Activated CD4-positive, alpha-beta T cell treated with anti-CD3 and anti-CD28 coated beads for 36 hours (primary cell): Measurements from ENCODE around the gene COQ8B. TPM values are rescaled to one million over a fixed set of nuclear protein-coding genes. Genes with fewer than 3 reads are reported as not detected.
A peak's percentile ranks its signal among the peaks of the same experiment; 100 is the strongest.

Source experiments
- ATAC-seq: fragments of 200-7000 bp; cut with Tn5 transposase; one replicate; pipeline ENCODE4 v1.10.0; 2021; ENCODE audit warnings: mild to moderate bottlenecking, moderate library complexity
- CTCF ChIA-PET: fragments of 350-600 bp; sonication (Branson Sonifier 250); formaldehyde crosslinking; loops from one replicate; lab custom pipeline; 2021; ENCODE audit warnings: antibody characterized with exemption; lab: Charles Lee
- POLR2A ChIA-PET: fragments of 350-600 bp; sonication (Branson Sonifier 250); formaldehyde crosslinking; loops from one replicate; lab custom pipeline; 2021; ENCODE audit warnings: antibody characterized with exemption, inconsistent platforms; lab: Charles Lee
- DNase-seq: peaks from one replicate; pipeline ENCODE4 v3.0.0-alpha.2; 2020
- H3K27ac Mint-ChIP-seq: one replicate; pipeline ENCODE4 v1.8.0; 2021; ENCODE audit warnings: mixed read lengths
- H3K27me3 Mint-ChIP-seq: one replicate; pipeline ENCODE4 v1.8.0; 2021; ENCODE audit warnings: mixed read lengths
- H3K36me3 Mint-ChIP-seq: one replicate; pipeline ENCODE4 v1.8.0; 2021; ENCODE audit warnings: low read depth, mixed read lengths
- H3K4me1 Mint-ChIP-seq: one replicate; pipeline ENCODE4 v1.8.0; 2021; ENCODE audit warnings: mixed read lengths
- H3K4me3 Mint-ChIP-seq: one replicate; pipeline ENCODE4 v1.8.0; 2021; ENCODE audit warnings: mild to moderate bottlenecking, moderate library complexity, mixed read lengths
- H3K9me3 Mint-ChIP-seq: one replicate; pipeline ENCODE4 v1.8.0; 2021; ENCODE audit warnings: low read depth, mixed read lengths
- intact Hi-C, 2 experiments: fragments of 100-400 bp; cut with DNase I in 1 of 2; cut with micrococcal nuclease in 1 of 2; formaldehyde crosslinking; loops; one replicate each; pipeline versions ENCODE4 v1.14.2 to v1.15.1; 2022 to 2024; cut with DNase I, micrococcal nuclease
- total RNA-seq, 2 experiments: library from RNA; stranded (reverse); gene quantifications; one replicate each; pipeline ENCODE4 v1.2.3, GENCODE V29; 2021

COQ8B gene
- total RNA-seq, 2 experiments from 2014 or later = 21.2 to 29.9 TPM

DNA sequence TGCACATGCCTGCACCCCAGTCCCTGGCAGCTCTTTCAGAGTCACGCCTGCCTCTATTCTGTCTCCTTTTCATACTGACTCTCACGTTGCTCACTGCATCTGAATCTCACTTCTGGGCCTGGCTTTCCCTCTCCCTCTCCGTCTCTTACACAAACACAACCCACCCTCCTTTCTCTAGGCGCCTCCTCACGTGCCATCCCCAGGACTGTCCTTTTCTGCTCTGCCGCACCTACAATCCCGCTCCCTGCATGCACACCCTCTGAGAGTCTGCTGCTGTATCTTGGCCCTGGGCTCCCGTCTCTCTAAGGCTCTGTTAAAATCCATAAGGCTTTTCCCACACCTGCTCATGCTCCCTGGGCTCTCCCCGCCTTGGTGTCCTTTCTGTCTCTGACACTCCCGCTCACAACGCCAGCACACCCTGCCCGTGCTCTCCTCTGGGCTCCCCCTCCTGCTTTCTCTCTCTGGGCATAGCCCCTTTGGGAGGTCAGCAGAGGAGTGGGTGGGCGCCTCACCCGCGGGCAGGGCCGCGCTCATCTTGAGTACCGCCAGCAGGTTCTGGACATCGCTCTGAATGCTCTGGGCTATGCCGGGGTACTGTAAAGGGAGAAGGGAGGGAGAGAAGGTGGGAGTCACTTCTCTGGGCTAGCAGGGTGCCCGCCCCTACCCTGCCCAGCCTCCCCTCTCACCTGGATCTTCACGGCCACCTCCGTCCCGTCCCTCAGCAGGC is 13.5 kb downstream of the COQ8B start:
- Mint-ChIP-seq H3K27ac (no peak overlapping the region), H3K36me3 (peaks cover 25% of the 10 kb centered on the region), H3K4me1 (no peaks in the 10 kb centered on the region), H3K9me3 (no peaks in the 10 kb centered on the region), H3K27me3 (no peaks in the 10 kb centered on the region), H3K4me3 (no peak overlapping the region)
- no peak for DNase-seq
- CTCF ChIA-PET = interaction anchor here (0.7 to 1.0 kb wide), 2 partner anchors 39 to 116 kb away, joined by 3 to 4 read pairs; no protein-coding TSS in a partner anchor
- intact Hi-C loops = no loop called here
- POLR2A ChIA-PET = no interaction called here
- no peak for ATAC-seq

GRCh38 chr19:40702337-40703012 is 14.2 kb downstream of the COQ8B start:
- H3K4me3 Mint-ChIP-seq = no peak overlapping the region
- H3K27ac Mint-ChIP-seq = no peak overlapping the region
- H3K27me3 Mint-ChIP-seq = no peaks in the 10 kb centered on the region
- no peaks in the 10 kb centered on the region for H3K4me1 Mint-ChIP-seq
- CTCF ChIA-PET = interaction anchor here (0.7 kb wide), 1 partner anchor 40 kb away, joined by 3 read pairs; no protein-coding TSS in a partner anchor
- H3K36me3 Mint-ChIP-seq = peaks cover 25% of the 10 kb centered on the region
- no peak for DNase-seq
- POLR2A ChIA-PET = no interaction called here
- no peak for ATAC-seq
- intact Hi-C loops = no loop called here
- no peaks in the 10 kb centered on the region for H3K9me3 Mint-ChIP-seq

GRCh38 chr19:40701758-40702157 is 14.9 kb downstream of the COQ8B start:
- POLR2A ChIA-PET = no interaction called here
- no peaks in the 10 kb centered on the region for H3K9me3 Mint-ChIP-seq
- intact Hi-C loops = no loop called here
- peaks cover 25% of the 10 kb centered on the region for H3K36me3 Mint-ChIP-seq
- H3K4me3 Mint-ChIP-seq = no peak overlapping the region
- CTCF ChIA-PET = no interaction called here
- H3K27ac Mint-ChIP-seq = no peak overlapping the region
- ATAC-seq (no peak), DNase-seq (no peak)
- no peaks in the 10 kb centered on the region for H3K4me1 Mint-ChIP-seq
- H3K27me3 Mint-ChIP-seq = no peaks in the 10 kb centered on the region

- no peak for ATAC-seq
- Mint-ChIP-seq H3K4me3 (no peak overlapping the region), H3K9me3 (no peaks in the 10 kb centered on the region), H3K27me3 (no peaks in the 10 kb centered on the region), H3K36me3 (peaks cover 22% of the 10 kb centered on the region), H3K27ac (no peak overlapping the region), H3K4me1 (no peaks in the 10 kb centered on the region)
- no peak for DNase-seq
- ChIA-PET POLR2A (interaction anchor here (0.6 kb wide), 1 partner anchor 952 kb away, joined by 3 read pairs; no protein-coding TSS in a partner anchor), CTCF (no interaction called here)
- intact Hi-C loops = no loop called here
Measured at GRCh38 chr19:40700083-40700482, 16.6 kb downstream of the COQ8B start.

- no peak overlapping the region for H3K4me3 Mint-ChIP-seq
- peaks cover 6% of the 10 kb centered on the region for H3K36me3 Mint-ChIP-seq
- ChIA-PET POLR2A (no interaction called here), CTCF (interaction anchor here (0.6 to 1.3 kb wide), 2 partner anchors 14 to 1524 kb away, joined by 3 to 4 read pairs; no protein-coding TSS in a partner anchor)
- ATAC-seq (no peak), DNase-seq (no peak)
- no peaks in the 10 kb centered on the region for H3K27me3 Mint-ChIP-seq
- H3K27ac Mint-ChIP-seq = no peak overlapping the region
- intact Hi-C loops = no loop called here
- no peaks in the 10 kb centered on the region for H3K9me3 Mint-ChIP-seq
- H3K4me1 Mint-ChIP-seq = no peaks in the 10 kb centered on the region
Measured at GRCh38 chr19:40697007-40697406, 19.7 kb downstream of the COQ8B start.

DNA sequence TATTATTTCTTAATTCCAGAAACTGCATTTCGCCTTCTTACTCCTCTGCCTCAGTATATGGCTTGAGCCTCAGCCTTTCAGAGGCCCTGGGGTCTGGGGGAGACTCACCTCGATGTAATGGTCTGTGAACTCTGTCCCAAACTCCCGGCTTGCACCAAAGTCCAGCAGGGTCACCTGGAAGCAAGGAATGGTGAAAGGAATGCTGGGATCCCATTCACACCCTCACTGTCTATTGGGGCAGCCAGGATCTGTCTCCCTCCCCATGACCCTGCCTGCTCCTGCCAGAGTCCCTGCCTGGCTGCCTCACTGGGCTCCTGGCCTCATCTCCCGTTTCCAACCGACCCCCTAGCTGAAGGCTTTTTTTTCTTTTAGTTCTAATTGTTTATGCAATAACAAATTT is 20.8 kb downstream of the COQ8B start:
- Mint-ChIP-seq H3K4me1 (peaks cover 5% of the 10 kb centered on the region), H3K27ac (no peak overlapping the region), H3K9me3 (no peaks in the 10 kb centered on the region), H3K4me3 (no peak overlapping the region), H3K36me3 (peaks cover 4% of the 10 kb centered on the region), H3K27me3 (no peaks in the 10 kb centered on the region)
- intact Hi-C loops = no loop called here
- no peak for ATAC-seq
- CTCF ChIA-PET = interaction anchor here (1.3 kb wide), 1 partner anchor 13 kb away, joined by 4 read pairs; no protein-coding TSS in a partner anchor
- DNase-seq = no peak
- POLR2A ChIA-PET = no interaction called here

DNA sequence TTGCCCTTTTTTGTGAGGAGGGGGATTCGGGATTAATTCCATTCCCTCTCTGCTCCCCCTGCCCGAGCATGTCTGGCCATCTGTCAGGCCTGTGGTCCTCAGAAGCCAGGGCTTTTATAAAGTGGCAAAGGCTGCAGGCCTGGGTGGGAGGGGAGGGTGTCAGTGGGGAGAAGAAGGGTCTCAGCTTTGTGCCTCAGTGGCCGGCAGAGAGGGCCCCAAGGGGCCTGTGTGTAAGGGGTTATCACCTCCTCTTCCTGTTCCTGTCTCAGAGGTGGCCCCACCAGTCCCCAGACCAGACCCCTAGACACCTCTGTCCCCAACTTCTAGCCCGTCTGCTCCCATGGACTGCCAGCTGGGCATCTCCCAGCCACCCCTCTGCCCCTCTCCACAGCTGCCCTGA is 22.8 kb downstream of the COQ8B start:
- H3K27ac Mint-ChIP-seq = no peak overlapping the region
- POLR2A ChIA-PET = interaction anchor here (0.6 kb wide), 2 partner anchors 99 to 1546 kb away, joined by 3 read pairs; no protein-coding TSS in a partner anchor

DNA sequence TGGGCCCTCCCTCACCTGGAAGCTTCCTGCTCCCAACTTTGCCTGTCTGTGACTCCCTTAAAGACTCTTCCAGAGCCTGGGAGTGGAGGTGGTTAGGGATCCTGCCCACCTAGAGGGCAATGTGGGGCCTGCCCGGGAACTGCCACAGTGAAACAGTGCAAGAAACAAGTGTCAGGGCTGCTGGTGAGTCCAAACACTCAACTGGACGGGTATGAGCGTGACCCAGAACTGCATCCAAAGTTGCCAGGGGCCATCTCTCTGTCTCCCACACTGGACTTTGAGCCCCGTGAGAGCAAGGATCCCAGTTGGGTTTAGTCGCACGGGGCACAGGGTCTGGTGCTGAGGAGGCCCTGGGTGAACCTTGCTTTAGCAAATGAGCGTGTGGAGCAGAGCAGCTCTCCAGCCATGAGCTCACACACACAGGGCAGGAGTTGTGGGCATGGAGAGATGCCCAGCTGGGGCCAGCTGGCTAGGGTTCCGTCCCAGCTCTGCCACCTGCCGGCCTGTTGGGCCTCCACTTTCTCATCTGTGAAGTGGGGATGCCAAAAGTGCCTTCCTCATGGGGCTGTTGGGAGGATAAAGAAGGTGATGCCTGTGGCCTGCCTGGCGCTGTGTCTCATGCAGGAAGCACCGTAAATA is 23.4 kb downstream of the COQ8B start:
- Mint-ChIP-seq H3K27ac (no peak overlapping the region), H3K36me3 (no peaks in the 10 kb centered on the region), H3K9me3 (no peaks in the 10 kb centered on the region), H3K27me3 (no peaks in the 10 kb centered on the region), H3K4me3 (no peak overlapping the region), H3K4me1 (peaks cover 5% of the 10 kb centered on the region)
- ATAC-seq (no peak), DNase-seq (no peak)
- intact Hi-C loops = no loop called here
- CTCF ChIA-PET = no interaction called here
- POLR2A ChIA-PET = interaction anchor here (0.6 kb wide), 2 partner anchors 100 to 1547 kb away, joined by 3 read pairs; no protein-coding TSS in a partner anchor

More for the DNA sequence above, 22.8 kb downstream of the COQ8B start:
- H3K27me3 Mint-ChIP-seq = no peaks in the 10 kb centered on the region
- CTCF ChIA-PET = no interaction called here
- no peak for ATAC-seq
- no peak overlapping the region for H3K4me3 Mint-ChIP-seq
- no peaks in the 10 kb centered on the region for H3K9me3 Mint-ChIP-seq
- DNase-seq = no peak
- intact Hi-C loops = no loop called here
- H3K36me3 Mint-ChIP-seq = no peaks in the 10 kb centered on the region
- peaks cover 5% of the 10 kb centered on the region for H3K4me1 Mint-ChIP-seq

GRCh38 chr19:40692212-40692551 is 24.5 kb downstream of the COQ8B start:
- CTCF ChIA-PET = no interaction called here
- no peak for ATAC-seq
- H3K4me3 Mint-ChIP-seq = no peak overlapping the region

GRCh38 chr19:40691421-40692211 is 25.1 kb downstream of the COQ8B start:
- Mint-ChIP-seq H3K4me1 (peaks cover 5% of the 10 kb centered on the region), H3K27me3 (no peaks in the 10 kb centered on the region), H3K9me3 (no peaks in the 10 kb centered on the region), H3K27ac (peak overlapping the region; percentile 87), H3K36me3 (no peaks in the 10 kb centered on the region), H3K4me3 (peak overlapping the region; percentile 80)
- peak; percentile 49 for DNase-seq
- ATAC-seq = no peak
- POLR2A ChIA-PET = interaction anchor here (0.5 to 1.7 kb wide), 2 partner anchors 87 to 453 kb away, joined by 4 to 9 read pairs; partner anchors contain the start of gene RAB4B
- CTCF ChIA-PET = interaction anchor here (0.6 kb wide), 1 partner anchor 72 kb away, joined by 3 read pairs; no protein-coding TSS in a partner anchor
- intact Hi-C loops = loop anchor here (1.0 to 2.0 kb wide), 6 partner anchors 29 to 225 kb away; partner anchors contain the start of genes ACTMAP (in 1 of the 2), SNRPA (in 1 of the 2) and SPTBN4 (in 1 of the 2)

More at GRCh38 chr19:40692212-40692551, 24.5 kb downstream of the COQ8B start:
- H3K36me3 Mint-ChIP-seq = no peaks in the 10 kb centered on the region
- H3K27me3 Mint-ChIP-seq = no peaks in the 10 kb centered on the region
- H3K27ac Mint-ChIP-seq = no peak overlapping the region
- no peaks in the 10 kb centered on the region for H3K9me3 Mint-ChIP-seq
- DNase-seq = no peak
- intact Hi-C loops = no loop called here
- H3K4me1 Mint-ChIP-seq = peaks cover 5% of the 10 kb centered on the region
- POLR2A ChIA-PET = no interaction called here
